ENCODE results near the gene TRIML2. TPM values are rescaled to one million over a fixed set of nuclear protein-coding genes. Genes with fewer than 3 reads are reported as not detected.

The TRIML2 gene
- total and polyA plus RNA-seq, 10 of the 15 experiments (the other 5 are each of a cell fraction or from before 2014, with no cell fraction given): not detected

DNA sequence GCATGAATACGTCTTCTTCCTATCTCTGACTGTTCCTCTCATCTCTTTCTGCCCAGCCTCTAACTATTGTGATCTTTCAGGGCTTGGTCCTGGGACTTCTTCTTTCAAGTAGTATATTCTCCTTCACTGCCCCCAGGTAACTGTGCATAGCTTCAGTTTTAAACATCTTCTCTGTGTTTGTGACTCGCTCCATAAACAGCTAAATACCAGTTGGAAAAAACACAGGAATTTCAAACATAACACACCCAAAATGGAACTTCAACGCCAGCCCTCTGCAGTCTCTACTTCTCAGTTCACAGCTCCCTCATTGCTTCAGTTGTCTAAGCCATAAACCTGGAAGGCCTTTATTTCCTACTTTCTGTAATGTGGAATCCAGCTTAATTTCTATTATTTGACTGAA is 16.6 kb downstream of the TRIML2 start:
- no peak for ATAC-seq
- intact Hi-C loops (cut with micrococcal nuclease; ENCODE audit: unreplicated experiment): no loop called here
- RAD21 ChIA-PET (ENCODE audit: unreplicated experiment): no interaction called here
- no peak overlapping the region for H3K9ac ChIP-seq (ENCODE audit: control insufficient read depth, insufficient read depth, low read length)
- SMC1A ChIA-PET (ENCODE audit: uncharacterized antibody, unreplicated experiment): no interaction called here
- no peaks in the 10 kb centered on the region for H3K27me3 ChIP-seq (replicated peaks in 1 of 2; ENCODE audit: control insufficient read depth in 2 of 2, insufficient read depth in 2 of 2, low read length in 1 of 2)
- no peaks in the 10 kb centered on the region for H3K36me3 ChIP-seq (ENCODE audit: control insufficient read depth in 2 of 2, insufficient read depth in 2 of 2, low read length in 1 of 2)
- H2AFZ ChIP-seq (ENCODE audit: control insufficient read depth, low read depth, low read length): no peak overlapping the region
- no peak overlapping the region for H3K27ac ChIP-seq (ENCODE audit: control insufficient read depth, insufficient read depth)
- WGBS (ENCODE audit: insufficient coverage, insufficient replicate concordance, low lambda C conversion rate, missing lambda C conversion rate): 5% methylated on average over 3 of the region's 3 CpGs
- no peak for DNase-seq (ENCODE audit: low read depth, low spot score)
- no peaks in the 10 kb centered on the region; the same call in 2 of the 3 replicates for H3K9me3 ChIP-seq (replicated peaks; ENCODE audit: control insufficient read depth, insufficient read depth, low read length)
- H4K20me1 ChIP-seq (ENCODE audit: control insufficient read depth, insufficient read depth): no peaks in the 10 kb centered on the region
- POLR2A ChIA-PET: no interaction called here
- FAIRE-seq: no peak
- no peaks in the 10 kb centered on the region for H3K4me1 ChIP-seq (ENCODE audit: control insufficient read depth, insufficient read depth, low read length)
- in situ Hi-C loops (cut with MboI): no loop called here
- TF ChIP-seq MLLT1 (IDR thresholded peaks at IDR 0.05) (no peak), RELA (IDR thresholded peaks at IDR 0.05; ENCODE audit: borderline replicate concordance, partially characterized antibody) (no peak), ATF7 (IDR thresholded peaks at IDR 0.05; ENCODE audit: low read depth) (no peak), BCL3 (IDR thresholded peaks at IDR 0.05; ENCODE audit: borderline replicate concordance, insufficient read depth, low read depth, low read length, poor library complexity, severe bottlenecking) (no peak), ZNF384 (IDR thresholded peaks at IDR 0.05; ENCODE audit: borderline replicate concordance, low read depth, low read length) (no peak), TCF3 (IDR thresholded peaks at IDR 0.05; ENCODE audit: borderline replicate concordance, insufficient read depth, low read depth, low read length) (no peak), MYC (IDR thresholded peaks at IDR 0.05; ENCODE audit: insufficient read depth, insufficient read length, insufficient replicate concordance, low read length, severe bottlenecking) (no peak), SP1 (IDR thresholded peaks at IDR 0.05; ENCODE audit: low read depth, low read length) (no peak), ZNF24 (IDR thresholded peaks at IDR 0.05) (no peak), GATAD2B (conservative IDR thresholded peaks at IDR 0.05; ENCODE audit: low read depth) (no peak), ZBED1 (IDR thresholded peaks at IDR 0.05; ENCODE audit: borderline replicate concordance) (no peak), EP300 (IDR thresholded peaks at IDR 0.05; ENCODE audit: borderline replicate concordance in 1 of 2, control insufficient read depth in 1 of 2, low read depth in 2 of 2, low read length in 2 of 2) (no peak), TBL1XR1 (IDR thresholded peaks at IDR 0.05; ENCODE audit: low read depth, low read length) (no peak), ZNF687 (IDR thresholded peaks at IDR 0.05) (no peak), CHD2 (IDR thresholded peaks at IDR 0.05; ENCODE audit: borderline replicate concordance, low read depth, low read length) (no peak), CREB1 (IDR thresholded peaks at IDR 0.05; ENCODE audit: low read depth) (no peak), FOXM1 (IDR thresholded peaks at IDR 0.05; ENCODE audit: low read depth, low read length) (no peak), DPF2 (IDR thresholded peaks at IDR 0.05) (no peak), BHLHE40 (IDR thresholded peaks at IDR 0.05; ENCODE audit: borderline replicate concordance in 1 of 2, low read depth in 2 of 2, low read length in 1 of 2) (no peak)
- CTCF ChIA-PET: no interaction called here
- H3K4me3 ChIP-seq: no peak overlapping the region
- no TSS peak for BruUV-seq (replicated peaks)
- no peaks in the 10 kb centered on the region for H3K79me2 ChIP-seq (ENCODE audit: control insufficient read depth, insufficient read depth, low read length)
- no peak overlapping the region for H3K4me2 ChIP-seq (ENCODE audit: control insufficient read depth, insufficient read depth)

All from GM12878 (cell line).